Esophagus muscularis mucosa (tissue), 4 donors: Measurements from ENCODE around the gene FBXO10.

Experiments used
- CTCF ChIP-seq, 3 experiments: fragments of 200-600 bp in 2 of 3; fragments of 450-650 bp in 1 of 3; sonication (generic) in 2 of 3; IDR thresholded peaks; one replicate each; pipeline ENCODE4 v1.5.1; 2017 to 2019; ENCODE audit warnings: antibody characterized with exemption in 3 of 3, mild to moderate bottlenecking in 2 of 3, moderate library complexity in 1 of 3
- EP300 ChIP-seq: sonication (generic); formaldehyde crosslinking; IDR thresholded peaks from one replicate; pipeline ENCODE4 v1.6.1; 2017; ENCODE audit warnings: antibody characterized with exemption
- POLR2A ChIP-seq: fragments of 450-650 bp; IDR thresholded peaks from one replicate; pipeline ENCODE4 v1.6.1; 2017; ENCODE audit warnings: antibody characterized with exemption, moderate library complexity, mild to moderate bottlenecking, low read depth

- TF ChIP-seq CTCF (IDR thresholded peaks at IDR 0.05) = no peak
- TF ChIP-seq POLR2A = no peak
- no peak for TF ChIP-seq EP300
These were observed 16.2 kb downstream of the FBXO10 start for GRCh38 chr9:37559855-37560592.
